Testis (tissue), 2 donors: ENCODE data around the gene AQP6.

ENCODE experiments used
- CTCF ChIP-seq, 3 experiments: fragments of 450-650 bp in 2 of 3; fragments of 200-600 bp in 1 of 3; sonication (generic) in 1 of 3; IDR thresholded peaks; one replicate each; pipeline ENCODE4 v1.5.1; 2016 to 2019; ENCODE audit warnings: antibody characterized with exemption in 3 of 3, mild to moderate bottlenecking in 2 of 3, moderate library complexity in 1 of 3
- POLR2A ChIP-seq: fragments of 450-650 bp; IDR thresholded peaks from one replicate; pipeline ENCODE4 v1.6.1; 2017; ENCODE audit warnings: antibody characterized with exemption, mild to moderate bottlenecking, moderate library complexity

DNA sequence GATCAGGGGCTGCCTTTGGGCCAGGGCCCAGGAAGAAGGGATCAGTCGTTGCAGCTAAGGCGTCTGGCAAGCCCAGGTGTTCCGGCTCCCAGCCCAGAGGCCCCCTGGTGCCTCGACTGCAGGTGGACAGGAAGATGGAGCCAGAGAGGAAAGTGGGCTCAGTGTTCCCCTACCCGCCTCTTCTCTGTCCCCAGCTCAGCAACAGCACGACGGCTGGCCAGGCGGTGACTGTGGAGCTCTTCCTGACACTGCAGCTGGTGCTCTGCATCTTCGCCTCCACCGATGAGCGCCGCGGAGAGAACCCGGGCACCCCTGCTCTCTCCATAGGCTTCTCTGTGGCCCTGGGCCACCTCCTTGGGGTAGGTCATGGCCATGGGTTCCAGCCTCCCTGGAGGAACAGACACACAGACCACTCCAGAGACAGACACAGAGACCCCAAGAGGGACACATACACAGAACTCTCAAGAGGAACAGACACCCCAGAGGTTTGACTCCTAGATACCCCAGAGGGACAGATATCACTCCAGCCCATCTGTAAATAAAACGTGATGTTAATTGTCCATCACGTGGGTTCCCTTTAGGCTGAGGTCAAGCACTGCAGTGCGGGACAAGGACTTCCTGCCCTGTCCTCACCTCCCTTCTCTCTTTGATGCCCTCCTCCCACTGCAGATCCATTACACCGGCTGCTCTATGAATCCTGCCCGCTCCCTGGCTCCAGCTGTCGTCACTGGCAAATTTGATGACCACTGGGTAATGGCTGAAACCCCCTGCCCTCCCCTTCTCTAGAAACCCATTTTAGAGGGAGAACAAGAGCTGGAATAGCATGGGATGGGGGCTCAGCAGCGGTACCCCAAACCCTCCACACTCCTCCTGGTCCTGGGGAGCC lies 18.5 kb upstream of the AQP6 start:
- TF ChIP-seq POLR2A (no peak), CTCF (IDR thresholded peaks at IDR 0.05) (no peak)
